H9 (cell line): ENCODE data around the gene PYGO2. TPM values are rescaled to one million over a fixed set of nuclear protein-coding genes. Genes with fewer than 3 reads are reported as not detected.

Experiments
- DNase-seq: peaks from one replicate; pipeline ENCODE4 v3.0.0-alpha.2; 2017
- H2AFZ ChIP-seq: one replicate; pipeline ENCODE4 v1.6.1; 2013; ENCODE audit warnings: mild to moderate bottlenecking, low read length, control low read depth, moderate library complexity
- H2AK5ac ChIP-seq: 2 replicates; pipeline ENCODE4 v1.6.1; 2013; ENCODE audit warnings: low read length, control low read depth, mixed read lengths; ENCODE audit not compliant: insufficient read length
- H2BK120ac ChIP-seq: one replicate; pipeline ENCODE4 v1.6.1; 2013; ENCODE audit warnings: low read depth, mild to moderate bottlenecking, low read length, control low read depth, inconsistent platforms; ENCODE audit not compliant: poor library complexity, severe bottlenecking
- H2BK12ac ChIP-seq: 2 replicates; pipeline ENCODE4 v1.6.1; 2013; ENCODE audit warnings: low read length, control low read depth, mixed read lengths, low read depth; ENCODE audit not compliant: insufficient read length
- H2BK15ac ChIP-seq: 2 replicates; pipeline ENCODE4 v1.6.1; 2013; ENCODE audit warnings: low read depth, low read length, control low read depth
- H2BK20ac ChIP-seq: one replicate; pipeline ENCODE4 v1.6.1; 2013; ENCODE audit warnings: low read depth, mild to moderate bottlenecking, low read length, control low read depth, inconsistent platforms; ENCODE audit not compliant: poor library complexity, severe bottlenecking
- H2BK5ac ChIP-seq: 2 replicates; pipeline ENCODE4 v1.6.1; 2013; ENCODE audit warnings: low read length, control low read depth, mixed read lengths; ENCODE audit not compliant: insufficient read length
- H3K14ac ChIP-seq: 2 replicates; pipeline ENCODE4 v1.6.1; 2013; ENCODE audit warnings: low read length, control low read depth; ENCODE audit not compliant: insufficient read depth
- H3K18ac ChIP-seq: 2 replicates; pipeline ENCODE4 v1.6.1; 2013; ENCODE audit warnings: low read depth, mild to moderate bottlenecking, mixed read lengths, low read length, control low read depth; ENCODE audit not compliant: insufficient read length
- H3K23ac ChIP-seq: 2 replicates; pipeline ENCODE4 v1.6.1; 2013; ENCODE audit warnings: low read length, control low read depth, mixed read lengths, low read depth; ENCODE audit not compliant: insufficient read length
- H3K23me2 ChIP-seq: 2 replicates; pipeline ENCODE4 v1.6.1; 2013; ENCODE audit warnings: low read depth, mild to moderate bottlenecking, mixed read lengths, low read length, control low read depth; ENCODE audit not compliant: insufficient read length, poor library complexity, severe bottlenecking
- H3K27ac ChIP-seq: 2 replicates; pipeline ENCODE4 v1.5.1; 2013; ENCODE audit warnings: low read length, control low read depth, mixed read lengths, low read depth; ENCODE audit not compliant: insufficient read length
- H3K27me3 ChIP-seq: 2 replicates; pipeline ENCODE4 v1.6.1; 2013; ENCODE audit warnings: low read length, control low read depth, inconsistent platforms; ENCODE audit not compliant: insufficient read depth
- H3K4ac ChIP-seq: 2 replicates; pipeline ENCODE4 v1.6.1; 2013; ENCODE audit warnings: low read depth, mild to moderate bottlenecking, control low read depth, inconsistent platforms, low read length, moderate library complexity
- H3K4me1 ChIP-seq: 2 replicates; pipeline ENCODE4 v1.6.1; 2013; ENCODE audit warnings: low read length, control low read depth, inconsistent platforms; ENCODE audit not compliant: insufficient read depth
- H3K4me2 ChIP-seq: 2 replicates; pipeline ENCODE4 v1.6.1; 2013; ENCODE audit warnings: low read length, control low read depth, mixed read lengths; ENCODE audit not compliant: insufficient read length, insufficient read depth
- H3K56ac ChIP-seq: 2 replicates; pipeline ENCODE4 v1.6.1; 2013; ENCODE audit warnings: low read depth, mild to moderate bottlenecking, mixed read lengths, low read length, control low read depth; ENCODE audit not compliant: insufficient read length
- H3K79me1 ChIP-seq: 2 replicates; pipeline ENCODE4 v1.6.1; 2013; ENCODE audit warnings: low read depth, mild to moderate bottlenecking, moderate library complexity, low read length, control low read depth, inconsistent platforms; ENCODE audit not compliant: insufficient read depth, poor library complexity, severe bottlenecking
- H3K79me2 ChIP-seq: 2 replicates; pipeline ENCODE4 v1.6.1; 2013; ENCODE audit warnings: low read length, control low read depth, inconsistent platforms; ENCODE audit not compliant: insufficient read depth
- H3K9ac ChIP-seq: 2 replicates; pipeline ENCODE4 v1.6.1; 2013; ENCODE audit warnings: low read length, control low read depth, mixed read lengths; ENCODE audit not compliant: insufficient read length; ENCODE audit errors: extremely low read depth
- H3K9me3 ChIP-seq: one replicate; pipeline ENCODE4 v1.6.1; 2013; ENCODE audit warnings: low read depth, low read length, inconsistent platforms; ENCODE audit not compliant: control insufficient read depth
- H3T11ph ChIP-seq: one replicate; pipeline ENCODE4 v1.6.1; 2013; ENCODE audit warnings: mild to moderate bottlenecking, low read length, control low read depth, inconsistent platforms
- H4K20me1 ChIP-seq: one replicate; pipeline ENCODE4 v1.6.1; 2013; ENCODE audit not compliant: control insufficient read depth, insufficient read length, insufficient read depth
- H4K5ac ChIP-seq: 2 replicates; pipeline ENCODE4 v1.6.1; 2013; ENCODE audit warnings: low read depth, mild to moderate bottlenecking, mixed read lengths, low read length, control low read depth; ENCODE audit not compliant: insufficient read length
- H4K8ac ChIP-seq: replicated peaks from 2 replicates; pipeline ENCODE4 v1.6.1; 2013; ENCODE audit warnings: low read length, control low read depth, mixed read lengths, low read depth; ENCODE audit not compliant: insufficient read length
- H4K91ac ChIP-seq: 2 replicates; pipeline ENCODE4 v1.6.1; 2013; ENCODE audit warnings: low read depth, mild to moderate bottlenecking, moderate library complexity, mixed read lengths, low read length, control low read depth; ENCODE audit not compliant: insufficient read length
- H3K27ac Mint-ChIP-seq, 3 experiments: 2 replicates in 2 of 3; 3 replicates in 1 of 3; pipeline ENCODE4 v1.8.0; 2020 to 2021; ENCODE audit warnings: mixed read lengths in 3 of 3, mild to moderate bottlenecking in 1 of 3, moderate library complexity in 1 of 3
- H3K27me3 Mint-ChIP-seq: 2 replicates; pipeline ENCODE4 v1.8.0; 2021; ENCODE audit warnings: low read depth, mild to moderate bottlenecking, moderate library complexity, mixed read lengths
- H3K36me3 Mint-ChIP-seq, 3 experiments: 2 replicates in 2 of 3; 3 replicates in 1 of 3; pipeline ENCODE4 v1.8.0; 2020 to 2021; ENCODE audit warnings: low read depth in 3 of 3, mixed read lengths in 3 of 3; ENCODE audit not compliant: insufficient read depth in 1 of 3
- H3K4me1 Mint-ChIP-seq, 2 experiments: 2 replicates each; pipeline ENCODE4 v1.8.0; 2020; ENCODE audit warnings: mixed read lengths in 2 of 2
- H3K4me3 Mint-ChIP-seq, 2 experiments: 2 replicates in 1 of 2; 3 replicates in 1 of 2; pipeline ENCODE4 v1.8.0; 2020 to 2021; ENCODE audit warnings: mild to moderate bottlenecking in 2 of 2, mixed read lengths in 2 of 2, moderate library complexity in 1 of 2
- H3K9me3 Mint-ChIP-seq, 2 experiments: 2 replicates in 1 of 2; 3 replicates in 1 of 2; pipeline ENCODE4 v1.8.0; 2020; ENCODE audit warnings: mild to moderate bottlenecking in 2 of 2, mixed read lengths in 2 of 2, moderate library complexity in 1 of 2
- WGBS: extraction: QIAGEN DNeasy Blood & Tissue Kit; methylation state at CpG from one replicate; pipeline ENCODE4 v1.1.7; 2013; ENCODE audit warnings: missing lambda C conversion rate, low lambda C conversion rate, mixed read lengths; ENCODE audit not compliant: insufficient read length; ENCODE audit errors: extremely low coverage; 5-methylcytosine and 5-hydroxymethylcytosine counted together
- total RNA-seq: library from RNA; stranded (reverse); gene quantifications from 2 replicates; pipeline ENCODE4 v1.2.1, GENCODE V29; 2021
- TF ChIP-seq, protein P1 (sequence below): fragments of 200-600 bp; sonication (generic); conservative IDR thresholded peaks from 3 replicates; pipeline ENCODE4 v1.8.0; 2021; ENCODE audit warnings: antibody characterized with exemption, mild to moderate bottlenecking

PYGO2 gene
- total RNA-seq, 1 experiment from 2014 or later: 38.7 TPM

DNA sequence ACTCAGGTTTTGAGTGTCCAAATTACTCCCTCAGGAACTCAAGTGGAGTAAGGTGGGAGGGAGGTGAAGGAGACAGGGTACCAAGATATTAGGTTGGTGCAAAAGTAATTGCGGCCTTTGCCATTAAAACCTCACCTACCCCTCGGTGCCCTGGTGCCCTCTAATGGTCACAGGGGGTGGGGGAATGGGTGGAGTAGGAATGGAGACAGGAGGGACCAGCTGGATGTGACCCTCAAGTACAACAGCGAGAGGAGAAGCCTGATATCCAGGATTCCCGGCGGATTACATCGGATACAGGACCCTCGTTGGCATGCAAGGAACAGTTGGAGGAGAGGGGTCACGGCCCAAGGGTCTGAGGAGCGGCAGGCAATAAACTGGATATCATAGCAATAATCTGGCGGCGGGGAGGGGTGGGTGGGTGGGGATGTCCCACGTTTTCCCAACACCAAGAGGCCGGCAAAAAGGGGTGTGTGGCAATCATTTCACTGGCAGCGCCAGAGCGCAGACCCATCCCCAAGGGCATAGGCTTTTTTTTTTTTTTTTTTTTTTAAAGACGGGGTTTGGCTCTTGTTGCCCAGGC is 36.7 kb upstream of the PYGO2 start:
- TF ChIP-seq, protein P1, sequence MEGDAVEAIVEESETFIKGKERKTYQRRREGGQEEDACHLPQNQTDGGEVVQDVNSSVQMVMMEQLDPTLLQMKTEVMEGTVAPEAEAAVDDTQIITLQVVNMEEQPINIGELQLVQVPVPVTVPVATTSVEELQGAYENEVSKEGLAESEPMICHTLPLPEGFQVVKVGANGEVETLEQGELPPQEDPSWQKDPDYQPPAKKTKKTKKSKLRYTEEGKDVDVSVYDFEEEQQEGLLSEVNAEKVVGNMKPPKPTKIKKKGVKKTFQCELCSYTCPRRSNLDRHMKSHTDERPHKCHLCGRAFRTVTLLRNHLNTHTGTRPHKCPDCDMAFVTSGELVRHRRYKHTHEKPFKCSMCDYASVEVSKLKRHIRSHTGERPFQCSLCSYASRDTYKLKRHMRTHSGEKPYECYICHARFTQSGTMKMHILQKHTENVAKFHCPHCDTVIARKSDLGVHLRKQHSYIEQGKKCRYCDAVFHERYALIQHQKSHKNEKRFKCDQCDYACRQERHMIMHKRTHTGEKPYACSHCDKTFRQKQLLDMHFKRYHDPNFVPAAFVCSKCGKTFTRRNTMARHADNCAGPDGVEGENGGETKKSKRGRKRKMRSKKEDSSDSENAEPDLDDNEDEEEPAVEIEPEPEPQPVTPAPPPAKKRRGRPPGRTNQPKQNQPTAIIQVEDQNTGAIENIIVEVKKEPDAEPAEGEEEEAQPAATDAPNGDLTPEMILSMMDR: peak; percentile 33; the same call in 1 of the 3 replicates
- Histone ChIP-seq H3K56ac (no peak overlapping the region), H3K27me3 (no peaks in the 10 kb centered on the region), H3K4ac (no peak overlapping the region), H3K27ac (no peak overlapping the region), H3K79me1 (no peaks in the 10 kb centered on the region), H2BK12ac (no peak overlapping the region), H2BK5ac (no peak overlapping the region), H2AK5ac (no peak overlapping the region), H4K5ac (no peak overlapping the region), H3K18ac (no peak overlapping the region), H3K9ac (no peak overlapping the region), H3K4me2 (no peak overlapping the region), H2AFZ (no peak overlapping the region), H2BK20ac (no peak overlapping the region), H2BK120ac (no peak overlapping the region), H3T11ph (no peak overlapping the region), H3K23me2 (peaks cover 18% of the 10 kb centered on the region), H3K79me2 (no peaks in the 10 kb centered on the region; the same call in 1 of the 2 replicates), H3K14ac (no peak overlapping the region), H2BK15ac (no peak overlapping the region), H3K23ac (no peak overlapping the region), H4K8ac (no peak overlapping the region), H3K4me1 (no peaks in the 10 kb centered on the region), H3K9me3 (no peaks in the 10 kb centered on the region), H4K91ac (no peak overlapping the region), H4K20me1 (no peaks in the 10 kb centered on the region)
- DNase-seq: peak; percentile 30
- H3K36me3 Mint-ChIP-seq: no peaks in the 10 kb centered on the region
- H3K4me3 Mint-ChIP-seq: peak overlapping the region; percentile 42 to 66; a peak in 4 of 5 replicates
- peaks cover 9 to 20% of the 10 kb centered on the region in 2 experiments for H3K4me1 Mint-ChIP-seq
- no CpG with 5 or more reads among the region's 16 CpGs for WGBS
- peak overlapping the region in 1 of 3 experiments; percentile 89; a peak in 1 of 7 replicates for H3K27ac Mint-ChIP-seq
- peaks cover 0 to 2% of the 10 kb centered on the region in 2 experiments; a peak in 2 of 5 replicates for H3K9me3 Mint-ChIP-seq
- H3K27me3 Mint-ChIP-seq: peaks cover 3% of the 10 kb centered on the region
